ENCODE measurements around the gene NGB.
"Not testable (repeated sequence)": the region's sequence is repeated elsewhere in the genome, so short reads cannot be mapped to it uniquely, and the experiment has no call there.

The NGB gene

DNA sequence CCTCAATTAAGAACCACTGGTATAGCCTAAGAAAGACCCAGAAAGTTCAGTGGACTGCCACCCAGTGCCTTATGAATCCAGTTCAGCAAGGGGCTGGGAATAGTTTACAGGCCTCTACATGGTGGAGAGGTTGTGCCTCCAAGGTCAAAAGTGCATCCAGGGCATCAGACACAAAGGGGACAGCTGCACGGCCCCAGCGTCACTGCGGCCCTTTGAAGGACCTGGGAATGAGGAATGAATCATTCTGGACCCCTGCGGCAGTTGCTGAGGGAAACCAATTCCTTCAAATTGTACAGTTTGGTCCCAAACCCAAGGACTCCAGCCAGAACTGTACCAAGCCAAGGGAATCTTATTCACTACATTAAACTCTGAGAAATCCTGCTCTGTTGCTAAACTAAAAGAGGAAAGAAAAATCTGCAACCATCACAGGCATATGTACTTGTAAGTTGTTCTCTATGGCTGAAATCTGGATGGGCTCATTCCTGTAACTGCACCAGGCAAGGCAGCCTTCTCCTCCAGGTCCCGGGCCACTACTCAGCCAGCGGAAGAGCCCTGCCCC, 10.9 kb upstream of the NGB start:
- TF ChIP-seq, protein P1, sequence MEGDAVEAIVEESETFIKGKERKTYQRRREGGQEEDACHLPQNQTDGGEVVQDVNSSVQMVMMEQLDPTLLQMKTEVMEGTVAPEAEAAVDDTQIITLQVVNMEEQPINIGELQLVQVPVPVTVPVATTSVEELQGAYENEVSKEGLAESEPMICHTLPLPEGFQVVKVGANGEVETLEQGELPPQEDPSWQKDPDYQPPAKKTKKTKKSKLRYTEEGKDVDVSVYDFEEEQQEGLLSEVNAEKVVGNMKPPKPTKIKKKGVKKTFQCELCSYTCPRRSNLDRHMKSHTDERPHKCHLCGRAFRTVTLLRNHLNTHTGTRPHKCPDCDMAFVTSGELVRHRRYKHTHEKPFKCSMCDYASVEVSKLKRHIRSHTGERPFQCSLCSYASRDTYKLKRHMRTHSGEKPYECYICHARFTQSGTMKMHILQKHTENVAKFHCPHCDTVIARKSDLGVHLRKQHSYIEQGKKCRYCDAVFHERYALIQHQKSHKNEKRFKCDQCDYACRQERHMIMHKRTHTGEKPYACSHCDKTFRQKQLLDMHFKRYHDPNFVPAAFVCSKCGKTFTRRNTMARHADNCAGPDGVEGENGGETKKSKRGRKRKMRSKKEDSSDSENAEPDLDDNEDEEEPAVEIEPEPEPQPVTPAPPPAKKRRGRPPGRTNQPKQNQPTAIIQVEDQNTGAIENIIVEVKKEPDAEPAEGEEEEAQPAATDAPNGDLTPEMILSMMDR (IDR thresholded peaks at IDR 0.05; ENCODE audit: low read length, missing control alignments) = no peak
- no peak for DNase-seq (ENCODE audit: low read depth)
- H3K4me3 ChIP-seq (replicated peaks; ENCODE audit: low read depth, low read length) = no peak overlapping the region

- not testable (repeated sequence) for DNase-seq (ENCODE audit: low read depth); H3K4me3 ChIP-seq (replicated peaks; ENCODE audit: low read depth, low read length)
These were observed 9.9 kb upstream of the NGB start for GRCh38 chr14:77280921-77281320.

DNA sequence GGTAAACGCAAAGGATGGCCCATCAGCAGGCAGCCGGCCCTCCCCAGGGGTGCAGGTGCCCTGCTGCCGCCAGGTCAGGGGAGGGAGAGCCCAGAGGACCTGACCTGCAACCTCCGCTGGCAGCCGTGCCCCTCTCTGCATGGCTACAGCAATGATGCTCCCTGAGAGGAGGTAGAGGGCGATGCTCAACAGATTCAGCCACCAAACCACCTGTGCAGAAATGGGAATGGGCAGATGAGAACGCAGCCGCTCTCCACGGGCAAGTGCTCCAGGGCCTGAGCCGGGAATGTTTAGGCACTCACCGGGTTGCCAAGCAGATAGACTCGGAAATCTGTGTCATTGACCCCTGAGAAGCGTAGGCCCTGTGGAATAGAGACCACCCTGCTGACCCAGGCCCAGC, 8.7 kb upstream of the NGB start:
- no peak for DNase-seq (ENCODE audit: low read depth)
- no peak overlapping the region for H3K4me3 ChIP-seq (replicated peaks; ENCODE audit: low read depth, low read length)
- TF ChIP-seq, protein P1 (IDR thresholded peaks at IDR 0.05; ENCODE audit: low read length, missing control alignments) = no peak

DNA sequence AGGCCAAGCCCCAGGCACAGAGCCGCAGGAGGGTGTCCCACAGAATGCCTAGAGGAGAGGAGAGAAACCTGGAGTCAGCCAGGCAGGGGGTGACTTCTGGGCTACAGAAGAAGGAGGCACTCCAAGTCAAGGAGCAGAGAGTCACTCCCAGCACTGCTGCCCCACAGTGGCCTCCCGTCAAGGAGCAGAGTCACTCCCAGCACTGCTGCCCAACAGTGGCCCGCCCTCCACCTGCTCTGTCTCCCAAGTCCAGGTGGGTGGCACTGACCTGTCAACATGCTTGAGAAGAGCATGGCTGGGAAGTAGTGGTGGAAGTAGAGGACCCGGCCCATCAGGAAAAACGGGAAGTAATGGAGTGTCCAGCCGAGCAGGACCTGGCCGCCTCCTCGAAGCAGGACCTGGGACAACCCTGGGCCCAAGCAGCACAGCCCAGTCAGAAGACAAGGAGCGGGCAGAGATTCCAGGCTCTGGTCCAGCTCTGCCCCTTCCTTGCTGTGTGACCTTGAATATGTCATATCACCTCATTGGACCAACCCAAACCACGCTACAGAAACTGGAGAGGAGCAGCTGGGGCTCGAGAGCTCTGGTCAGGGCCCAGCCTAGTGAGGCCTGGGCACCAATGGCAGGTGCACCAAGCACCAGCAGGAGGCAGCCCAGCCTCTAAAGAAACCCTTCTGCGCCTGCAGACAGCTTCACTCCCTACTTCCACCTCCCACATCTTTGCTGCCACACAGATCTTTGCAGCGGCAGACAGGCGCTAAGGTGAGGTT, 7.6 kb upstream of the NGB start:
- no peak for DNase-seq (ENCODE audit: low read depth)
- no peak overlapping the region for H3K4me3 ChIP-seq (replicated peaks; ENCODE audit: low read depth, low read length)
- TF ChIP-seq, protein P1 (IDR thresholded peaks at IDR 0.05; ENCODE audit: low read length, missing control alignments) = no peak

GRCh38 chr14:77276959-77277358, 6.0 kb upstream of the NGB start:
- TF ChIP-seq, protein P1 (IDR thresholded peaks at IDR 0.05; ENCODE audit: low read length, missing control alignments) = no peak
- H3K4me3 ChIP-seq (replicated peaks; ENCODE audit: low read depth, low read length) = no peak overlapping the region
- DNase-seq (ENCODE audit: low read depth) = no peak

GRCh38 chr14:77276295-77276935, 5.4 kb upstream of the NGB start:
- TF ChIP-seq, protein P1 (IDR thresholded peaks at IDR 0.05; ENCODE audit: low read length, missing control alignments) = no peak
- no peak for DNase-seq (ENCODE audit: low read depth)

DNA sequence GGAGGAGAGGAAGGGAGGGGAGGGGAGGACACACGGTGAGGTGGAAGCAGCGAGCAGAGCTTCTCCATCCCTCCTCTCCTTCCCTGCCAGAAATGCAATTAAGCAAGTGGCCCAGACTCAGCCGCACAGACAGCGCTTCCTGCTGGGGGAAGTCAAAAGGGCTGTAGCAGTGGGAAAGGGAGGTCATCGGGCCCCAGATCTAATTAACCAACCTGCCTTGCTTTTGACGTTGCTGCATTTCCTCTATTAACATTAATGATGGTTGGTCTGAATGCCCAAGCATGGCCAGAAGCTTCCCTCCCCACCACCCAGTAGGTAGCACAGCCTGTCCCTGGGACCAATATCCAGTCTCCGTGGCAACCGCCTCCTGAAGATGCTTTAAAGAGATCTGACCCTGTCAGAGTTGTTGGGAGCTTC, 4.6 kb upstream of the NGB start:
- H3K4me3 ChIP-seq (replicated peaks; ENCODE audit: low read depth, low read length) = no peak overlapping the region
- no peak for DNase-seq (ENCODE audit: low read depth)
- TF ChIP-seq, protein P1 (IDR thresholded peaks at IDR 0.05; ENCODE audit: low read length, missing control alignments) = no peak

More at GRCh38 chr14:77276295-77276935, 5.4 kb upstream of the NGB start:
- no peak overlapping the region for H3K4me3 ChIP-seq (replicated peaks; ENCODE audit: low read depth, low read length)

All from fibroblast of pulmonary artery (primary cell).